CD1c-positive myeloid dendritic cell (primary cell): ENCODE results near the gene CPLX1.
"Not testable (repeated sequence)": the region's sequence is repeated elsewhere in the genome, so short reads cannot be mapped to it uniquely, and the experiment has no call there.

Source experiments
- DNase-seq: peaks from one replicate; pipeline ENCODE4 v3.0.0-alpha.2; 2016; ENCODE audit errors: extremely low spot score

The CPLX1 gene

DNA sequence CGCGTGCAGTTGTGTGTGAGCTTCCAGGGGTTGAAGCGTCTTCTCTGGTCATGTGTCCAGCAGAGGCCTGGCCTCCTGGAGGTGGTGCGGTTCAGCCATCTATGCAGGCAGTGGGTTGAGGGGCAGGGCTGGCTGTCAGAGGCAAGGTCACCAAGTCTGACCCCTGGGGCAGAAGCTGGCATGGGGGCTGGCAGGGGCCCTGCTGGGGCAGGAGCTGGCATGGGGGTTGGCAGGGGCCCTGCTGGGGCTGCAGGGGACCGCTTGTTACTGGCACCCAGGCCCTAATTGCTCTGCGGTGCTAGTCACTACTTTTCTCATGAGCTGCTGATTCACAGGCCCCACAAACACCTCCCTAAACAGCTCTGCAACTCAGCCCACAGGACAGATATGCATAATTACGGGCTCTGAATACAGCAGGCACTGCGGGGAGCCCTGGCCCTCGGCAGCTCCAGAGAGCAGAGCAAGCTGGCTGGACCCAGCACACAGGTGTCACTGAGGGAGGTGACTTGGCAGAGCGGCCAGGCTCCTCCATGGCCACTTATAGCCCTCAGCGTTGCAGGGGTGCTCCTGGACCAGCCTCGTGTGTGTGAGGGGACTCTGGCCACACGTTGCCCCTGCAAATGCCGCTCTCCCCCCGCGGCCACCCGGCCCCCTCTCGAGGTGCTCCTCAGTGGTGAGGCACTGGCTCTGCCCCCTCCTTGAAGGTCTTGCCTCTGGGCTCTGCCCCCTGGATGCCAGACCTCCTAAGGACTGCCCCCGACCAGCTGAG is 32.7 kb downstream of the CPLX1 start:
- DNase-seq, result no peak

DNA sequence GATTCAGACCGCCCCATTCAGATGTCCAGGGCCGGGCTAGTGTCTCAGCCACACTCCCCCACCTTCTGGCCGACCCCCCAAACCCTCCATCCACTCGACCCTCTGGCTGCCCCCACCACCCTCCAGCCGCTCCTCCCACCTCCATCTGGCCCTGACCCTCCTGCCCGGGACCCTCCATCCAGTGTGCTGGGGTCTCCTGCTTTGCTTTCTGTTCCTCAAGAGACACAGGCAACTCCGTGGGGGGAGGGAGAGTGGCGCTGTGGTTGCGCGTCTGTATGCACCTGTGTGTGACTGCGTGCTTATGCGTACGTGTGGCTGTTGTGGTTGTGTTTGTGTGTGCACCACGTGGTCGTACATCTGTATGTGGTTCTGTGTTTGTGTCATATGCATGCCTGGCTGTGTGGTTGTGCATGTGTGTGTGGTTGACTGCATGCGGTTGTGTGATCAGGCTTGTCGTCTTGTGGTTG is 33.3 kb downstream of the CPLX1 start:
- no peak for DNase-seq

DNA sequence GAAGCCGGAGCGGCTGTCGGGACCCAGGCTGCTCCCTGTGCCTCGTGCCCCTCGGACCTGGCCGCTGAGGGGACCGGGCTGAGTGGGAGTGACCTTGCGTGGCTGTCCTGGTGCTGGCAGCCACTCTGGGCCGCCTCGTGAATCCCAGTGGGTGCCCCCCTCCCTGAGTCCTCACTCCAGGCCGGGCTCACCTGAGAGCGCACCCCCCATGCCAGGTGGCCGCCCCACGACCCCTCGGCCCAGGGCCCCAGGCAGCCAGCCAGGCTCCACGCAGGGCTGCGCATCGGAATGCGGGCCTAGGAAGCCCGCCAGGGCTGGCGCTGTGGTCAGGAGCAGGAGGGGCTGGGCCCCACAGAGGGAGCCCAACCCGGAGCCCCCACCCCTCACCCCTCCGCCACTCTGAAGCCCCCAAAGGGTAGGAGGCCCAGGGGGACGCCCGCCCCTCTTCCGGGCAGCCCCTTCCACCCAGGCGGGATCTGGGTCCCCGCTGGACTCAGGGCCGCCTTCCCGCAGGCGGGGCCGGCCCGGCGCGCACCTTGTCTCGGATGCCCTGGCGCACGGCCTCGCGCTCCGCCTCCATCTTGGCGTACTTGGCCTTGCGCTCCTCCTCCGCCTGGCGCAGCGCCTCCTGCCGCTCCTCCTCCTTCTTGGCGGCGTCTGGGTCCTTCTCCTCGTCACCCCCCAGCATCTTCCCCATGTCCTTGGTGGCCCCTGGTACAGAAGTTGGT is 33.9 kb downstream of the CPLX1 start:
- peak; percentile 26 for DNase-seq

DNA sequence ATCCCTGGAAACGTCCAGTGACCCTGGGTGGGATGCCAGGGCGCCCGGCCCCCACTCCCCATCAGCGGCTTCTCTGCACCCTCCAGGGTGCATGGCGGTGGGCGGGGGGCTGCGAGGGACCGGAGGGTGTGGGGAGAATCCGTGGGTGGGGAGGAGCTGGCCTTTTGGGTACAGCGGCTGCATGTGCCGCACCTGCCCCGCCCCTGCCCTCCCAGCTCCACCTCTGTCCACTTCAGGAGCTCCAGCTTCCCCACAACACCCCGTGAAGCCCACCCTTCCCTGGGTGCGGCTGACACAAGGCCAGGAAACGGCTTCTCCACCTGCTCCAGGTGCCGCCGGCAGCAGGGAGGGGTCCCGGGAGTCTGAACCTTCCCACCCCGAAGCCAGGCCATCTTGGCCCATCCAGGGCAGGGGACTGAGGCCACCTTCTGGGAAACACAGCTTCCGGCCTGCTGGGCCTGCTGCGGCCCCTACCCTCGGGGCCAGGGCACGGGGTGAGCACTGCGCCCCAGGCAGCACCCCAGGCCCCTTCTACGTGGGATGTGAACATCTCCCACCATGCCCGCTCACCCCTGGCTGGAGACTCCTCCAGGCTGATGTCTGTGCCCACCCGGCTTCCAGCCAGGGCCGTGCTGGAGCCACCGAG is 34.6 kb downstream of the CPLX1 start:
- no peak for DNase-seq

DNA sequence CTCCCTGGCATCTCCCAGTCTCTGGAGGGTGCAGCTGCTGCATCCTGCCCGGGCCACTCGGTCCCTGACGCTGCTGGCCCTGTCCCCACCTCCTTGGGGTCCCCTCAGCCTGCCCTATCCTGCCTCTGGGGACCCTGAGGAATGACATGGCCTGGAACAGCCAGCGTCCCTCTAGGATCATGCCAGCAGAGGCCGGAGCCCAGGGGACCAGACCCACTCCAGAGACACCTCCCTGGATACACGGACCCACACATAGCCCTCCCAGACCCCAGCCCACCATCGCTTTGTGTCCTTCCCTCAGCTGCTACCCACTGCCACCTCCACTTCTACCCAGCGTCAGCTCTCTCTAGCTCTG is 35.5 kb downstream of the CPLX1 start:
- no peak for DNase-seq

DNA sequence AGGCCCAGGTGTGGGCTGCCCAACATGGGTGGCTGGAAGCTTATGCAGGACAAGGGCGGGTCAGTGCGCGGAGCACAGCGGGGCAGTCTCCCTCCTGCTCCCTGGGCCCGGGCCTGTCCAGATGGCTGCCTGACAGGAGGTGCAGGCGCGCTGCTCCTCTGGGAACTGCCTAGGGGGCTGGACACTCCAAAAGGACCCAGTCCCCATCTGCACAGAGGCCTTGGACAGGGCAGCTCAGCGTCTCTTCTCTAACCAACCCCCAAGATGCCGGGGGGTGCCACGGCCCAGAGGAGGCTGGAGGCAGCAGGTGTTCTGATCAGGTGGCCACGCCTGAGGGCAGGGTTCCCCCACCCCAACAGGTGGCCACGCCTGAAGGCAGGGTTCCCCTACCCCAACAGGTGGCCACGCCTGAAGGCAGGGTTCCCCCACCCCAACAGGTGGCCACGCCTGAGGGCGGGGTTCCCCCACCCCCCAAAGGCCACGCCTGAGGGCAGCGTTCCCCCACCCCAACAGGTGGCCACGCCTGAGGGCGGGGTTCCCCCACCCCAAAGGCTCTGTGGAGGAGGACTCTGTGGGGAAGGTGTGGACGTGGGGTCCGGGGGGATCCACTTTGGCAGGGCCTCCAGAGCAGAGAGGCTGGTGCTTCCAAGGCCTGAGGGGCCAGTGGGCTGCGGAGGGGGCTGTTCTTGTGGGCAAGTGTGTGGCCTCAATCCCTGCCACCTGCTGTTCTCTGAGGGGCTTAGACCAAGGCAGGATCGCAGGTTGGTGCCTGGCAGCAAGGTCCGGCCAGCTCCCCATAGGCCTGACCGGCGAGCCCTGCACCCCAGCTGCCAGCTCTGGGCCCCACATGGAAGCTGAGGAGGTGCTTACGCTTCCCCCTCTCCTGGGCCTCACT is 36.1 kb downstream of the CPLX1 start:
- no peak for DNase-seq

DNA sequence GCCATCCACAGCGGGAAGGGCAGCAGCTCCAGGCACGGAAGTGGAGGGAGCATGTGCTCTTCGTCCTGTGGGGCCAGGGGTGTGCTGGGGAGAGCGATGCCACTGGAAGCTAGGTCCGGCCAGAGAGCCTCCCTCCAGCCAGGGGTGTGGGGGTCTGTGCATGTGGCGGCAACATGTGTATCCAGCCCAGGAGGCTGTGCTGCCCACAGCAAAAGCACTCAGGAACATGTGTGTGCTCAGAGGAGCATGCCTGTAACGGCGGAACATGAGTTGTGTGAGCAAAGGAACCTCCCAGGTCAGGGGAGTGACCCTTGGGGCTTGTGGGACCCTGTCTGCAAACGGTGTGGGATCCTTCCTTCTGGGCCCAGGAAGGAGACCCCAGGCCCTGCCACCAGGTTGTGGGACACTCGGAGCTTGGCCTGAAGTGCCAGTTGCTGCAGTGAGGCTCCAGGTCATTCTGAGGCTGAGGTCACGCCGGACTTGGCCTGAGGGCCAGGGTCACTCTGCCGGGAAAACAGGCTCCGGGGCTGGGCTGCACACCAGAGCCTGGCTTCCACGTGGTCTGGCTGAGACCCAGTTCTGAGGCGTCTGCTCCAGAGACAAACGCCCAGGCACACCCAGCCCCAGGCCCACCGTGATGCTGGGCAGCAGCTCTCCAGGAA is 37.2 kb downstream of the CPLX1 start:
- no peak for DNase-seq

DNA sequence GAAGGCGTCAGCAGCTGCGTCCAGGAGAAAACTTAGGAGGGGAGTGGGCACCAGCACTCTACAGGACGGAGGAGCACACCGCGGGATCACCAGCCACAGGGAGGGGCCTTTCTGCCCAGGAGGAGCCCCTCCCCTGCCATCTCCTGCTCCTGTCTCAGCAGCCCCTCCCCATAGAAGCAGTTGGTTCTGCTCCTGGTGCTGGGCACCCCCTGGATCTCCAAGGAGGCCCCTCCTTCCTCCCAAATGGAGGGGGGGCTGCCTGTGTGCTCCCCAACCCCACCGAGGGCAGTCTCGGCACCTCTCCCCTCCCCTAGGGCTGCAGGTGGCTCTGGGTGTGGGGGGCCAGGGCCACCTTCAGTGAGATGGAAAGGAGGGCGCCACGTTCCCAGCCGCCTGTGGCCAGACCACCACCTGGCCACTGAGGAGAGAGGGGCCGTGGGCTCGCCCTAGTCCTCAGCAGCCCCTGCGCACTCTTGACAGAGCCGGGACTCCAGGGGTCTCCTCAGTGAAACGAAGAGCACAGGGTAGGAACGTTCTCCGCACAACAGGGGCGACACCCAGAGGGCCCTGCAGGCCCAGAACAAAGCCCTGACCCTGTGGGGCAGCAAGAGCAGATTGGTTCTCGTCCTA is 37.8 kb downstream of the CPLX1 start:
- DNase-seq, result no peak

DNA sequence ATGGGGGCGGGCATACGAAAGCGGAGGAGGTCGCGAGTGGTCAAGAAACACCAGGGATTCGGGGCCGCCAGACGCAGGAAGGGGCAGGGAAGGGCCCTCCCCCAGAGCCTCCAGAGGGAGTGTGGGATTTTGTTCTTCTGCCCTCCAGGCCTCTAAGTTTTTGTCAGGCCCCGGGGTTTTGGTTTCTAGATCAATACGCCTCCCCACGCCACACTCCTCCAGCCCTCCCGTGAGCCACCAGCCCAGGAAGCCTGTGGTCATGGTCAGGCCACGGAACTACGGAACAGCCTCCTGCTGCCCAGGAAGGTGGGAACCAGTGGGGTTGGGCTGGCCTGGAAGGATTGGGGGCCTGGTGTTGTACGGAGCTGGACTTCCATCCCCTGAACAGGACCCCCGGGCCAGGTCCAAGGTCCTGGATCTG is 38.4 kb downstream of the CPLX1 start:
- no peak for DNase-seq

DNA sequence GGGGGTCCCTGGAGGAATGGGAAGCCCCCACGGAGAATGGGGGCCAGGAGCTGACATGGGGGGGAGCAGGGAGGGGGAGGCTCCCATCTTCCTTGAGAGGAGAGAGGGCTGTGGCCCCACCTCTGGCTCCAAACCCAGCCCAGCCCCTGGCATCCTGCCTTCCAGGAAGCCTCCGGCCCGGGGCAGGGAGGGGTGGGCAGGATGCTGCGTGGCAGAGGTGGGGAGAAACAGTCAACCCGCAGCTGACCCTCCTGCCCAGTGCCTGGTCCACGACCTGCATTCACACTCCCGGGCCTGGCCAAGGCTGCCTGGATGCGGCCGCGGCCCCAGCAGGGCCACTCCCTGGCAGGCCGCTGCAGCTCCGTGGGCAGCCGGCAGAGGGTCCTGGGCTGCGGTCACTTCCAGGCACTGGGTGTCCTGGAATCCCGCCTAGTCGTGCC is 39.0 kb downstream of the CPLX1 start:
- DNase-seq, result no peak

- no peak for DNase-seq
These were observed 39.7 kb downstream of the CPLX1 start for GRCh38 chr4:786074-786741.

- no peak for DNase-seq
These were observed 40.4 kb downstream of the CPLX1 start for GRCh38 chr4:785332-786073.

DNA sequence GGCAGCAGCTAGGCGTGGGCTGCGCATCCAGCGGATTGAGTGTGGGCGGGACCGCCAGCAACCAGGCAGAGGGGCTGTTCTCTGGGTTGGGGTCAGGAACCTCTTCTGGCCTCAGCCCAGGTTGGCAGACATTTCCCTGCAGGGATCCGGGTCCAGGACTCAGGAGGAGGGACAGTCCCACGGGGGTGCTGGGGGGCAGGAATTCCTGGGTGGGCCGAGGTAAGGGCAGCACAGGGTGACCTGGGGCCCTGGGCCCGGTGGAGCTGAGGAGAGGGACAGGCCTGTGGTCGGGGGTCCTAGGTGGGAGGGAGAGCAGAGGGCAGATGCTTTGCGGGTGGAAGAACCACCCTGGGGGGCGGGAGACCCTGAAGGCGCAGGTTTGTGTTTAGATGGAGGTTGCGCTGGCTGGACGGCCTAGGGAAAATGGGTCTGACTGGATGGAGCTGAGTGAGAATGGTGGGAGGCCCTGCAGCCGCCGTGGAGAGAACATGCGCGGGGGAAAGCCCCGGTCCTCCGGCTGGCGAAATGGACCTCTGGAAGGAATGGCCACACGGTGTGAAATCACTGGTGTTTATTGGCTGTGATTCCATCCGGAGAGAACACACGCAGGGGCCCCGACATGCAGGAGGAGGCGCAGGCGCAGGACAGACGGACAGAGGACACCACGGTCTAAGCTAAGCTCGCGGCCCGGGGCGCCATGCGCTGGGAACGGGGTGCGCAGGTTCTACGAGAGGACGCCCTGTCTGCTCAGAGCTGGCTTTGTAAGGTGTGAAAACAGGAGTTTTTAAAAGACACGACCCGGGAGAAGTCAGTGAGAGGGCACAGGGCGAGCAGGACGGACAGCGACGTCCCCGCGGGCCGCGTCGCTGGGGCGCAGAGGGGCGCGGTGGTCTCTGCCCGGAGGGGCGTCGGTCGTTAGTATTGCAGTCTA is 41.3 kb downstream of the CPLX1 start:
- DNase-seq, result no peak

DNA sequence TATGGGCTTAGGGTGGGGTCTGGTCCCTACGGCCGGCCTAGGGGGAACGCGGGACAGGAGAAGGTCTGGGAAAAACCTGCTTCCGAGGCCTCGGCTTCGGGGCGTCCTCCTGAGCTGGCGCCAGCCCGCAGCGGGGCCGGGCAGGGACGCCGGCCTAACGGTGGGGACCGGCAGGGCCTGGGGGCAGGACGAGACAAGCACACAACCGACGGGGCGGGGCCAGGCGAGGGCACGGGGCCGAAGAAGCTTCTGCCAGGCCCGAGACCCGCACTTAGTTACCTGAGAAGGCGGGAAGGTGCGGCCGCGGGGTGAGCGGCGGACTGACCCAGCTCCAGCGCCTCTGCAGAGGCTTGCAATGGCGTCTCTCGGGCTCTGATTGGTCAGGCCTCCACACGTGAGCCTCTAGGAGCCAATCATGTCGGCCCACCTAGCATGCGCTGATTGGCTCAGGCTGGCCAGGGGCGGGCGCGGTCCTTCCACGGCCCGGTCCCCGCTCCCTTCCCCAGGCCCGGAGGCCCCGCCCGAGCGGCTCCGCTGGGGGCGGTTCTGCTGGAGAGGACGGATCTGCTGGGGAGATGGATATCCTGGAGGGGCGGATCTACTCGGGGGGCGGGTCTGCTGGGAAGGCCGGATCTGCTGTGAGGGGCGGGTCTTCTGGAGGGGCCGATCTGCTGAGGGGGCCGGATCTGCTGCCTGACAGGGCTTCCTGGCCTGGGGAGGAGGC is 44.3 kb downstream of the CPLX1 start:
- peak; percentile 99 for DNase-seq

- no peak for DNase-seq
These were observed 45.0 kb downstream of the CPLX1 start for GRCh38 chr4:780716-781492.

DNA sequence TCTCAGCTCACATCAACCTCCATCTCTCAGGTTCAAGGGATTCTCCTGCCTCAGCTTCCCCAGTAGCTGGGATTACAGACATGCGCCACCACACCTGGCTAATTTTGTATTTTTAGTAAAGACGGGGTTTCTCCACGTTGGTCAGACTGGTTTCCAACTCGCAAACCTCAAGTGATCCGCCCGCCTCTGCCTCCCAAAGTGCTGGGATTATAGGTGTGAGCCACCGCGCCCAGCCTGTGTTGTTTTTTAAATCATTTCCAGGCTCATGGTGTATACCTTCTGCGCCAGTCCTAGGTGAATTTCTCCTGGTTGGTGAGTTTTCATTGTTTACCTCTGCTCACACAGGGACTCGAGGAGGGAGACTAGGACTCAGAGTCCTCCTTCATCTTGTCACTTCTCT is 45.7 kb downstream of the CPLX1 start:
- DNase-seq, result not testable (repeated sequence)

- no peak for DNase-seq
These were observed 46.4 kb downstream of the CPLX1 start for GRCh38 chr4:779555-779954.
